Ascending aorta (tissue), 2 donors: ENCODE measurements around the gene SYNRG. TPM values are rescaled to one million over a fixed set of nuclear protein-coding genes. Genes with fewer than 3 reads are reported as not detected.
A peak's percentile ranks its signal among the peaks of the same experiment; 100 is the strongest.
"Not testable (repeated sequence)": the region's sequence is repeated elsewhere in the genome, so short reads cannot be mapped to it uniquely, and the experiment has no call there.

ENCODE experiments used
- DNase-seq, 2 donors: peaks; one replicate each; pipeline ENCODE4 v3.0.0-alpha.2; 2019; ENCODE audit warnings: low spot score in 2 of 2
- H3K27ac ChIP-seq, 2 donors: fragments of 200-600 bp; sonication (generic); one replicate each; pipeline ENCODE4 v1.5.1; 2016 to 2017; ENCODE audit warnings: mild to moderate bottlenecking in 1 of 2
- H3K27me3 ChIP-seq: fragments of 200-600 bp; sonication (generic); one replicate; pipeline ENCODE4 v1.5.1; 2017
- H3K36me3 ChIP-seq, 2 donors: fragments of 200-600 bp; sonication (generic); one replicate each; pipeline ENCODE4 v1.5.1; 2016
- H3K4me1 ChIP-seq, 2 donors: fragments of 200-600 bp; sonication (generic); one replicate each; pipeline ENCODE4 v1.5.1; 2016 to 2017; ENCODE audit warnings: mild to moderate bottlenecking in 1 of 2
- H3K4me3 ChIP-seq, 2 donors: fragments of 200-600 bp; sonication (generic); one replicate each; pipeline ENCODE4 v1.5.1; 2016 to 2017; ENCODE audit warnings: mild to moderate bottlenecking in 1 of 2
- H3K9me3 ChIP-seq, 2 donors: fragments of 200-600 bp; sonication (generic); one replicate each; pipeline ENCODE4 v1.5.1; 2016
- intact Hi-C: fragments of 100-400 bp; cut with DNase I; formaldehyde crosslinking; loops from one replicate; pipeline ENCODE4 v1.15.1; 2023
- total RNA-seq: library from RNA; depleted of rRNA; stranded (reverse); fragments of >200 nt; gene quantifications from one replicate; pipeline ENCODE4 v1.1.0, GENCODE V29; 2016
- TF ChIP-seq, protein P1 (sequence below), 3 experiments: fragments of 200-600 bp in 2 of 3; fragments of 450-650 bp in 1 of 3; sonication (generic) in 2 of 3; IDR thresholded peaks; one replicate each; pipeline ENCODE4 v1.5.1; 2016 to 2019; ENCODE audit warnings: antibody characterized with exemption in 3 of 3, mild to moderate bottlenecking in 1 of 3, moderate library complexity in 1 of 3

Gene SYNRG
- total RNA-seq, 1 donor from 2014 or later, result 47.1 TPM

DNA sequence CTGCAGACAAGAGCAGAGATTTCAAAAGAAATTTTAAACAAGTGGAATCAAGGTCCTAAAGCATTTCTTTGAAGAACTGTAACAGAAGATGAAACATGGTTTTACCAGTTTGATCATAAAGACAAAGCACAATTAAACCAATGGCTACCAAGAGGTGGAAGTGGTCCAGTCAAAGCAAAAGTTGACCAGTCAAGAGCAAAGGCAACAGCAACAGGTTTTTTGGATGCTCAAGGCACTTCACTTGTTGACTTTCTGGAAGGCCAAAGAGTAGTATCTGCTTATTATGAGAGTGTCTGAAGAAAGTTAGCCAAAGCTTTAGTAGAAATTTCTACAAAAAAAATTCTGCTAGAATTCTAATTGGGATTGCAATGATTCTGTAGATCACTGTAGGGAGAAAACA lies 28.7 kb upstream of the SYNRG start:
- no peak overlapping the region for H3K27ac ChIP-seq
- H3K4me1 ChIP-seq, result peaks cover 0 to 2% of the 10 kb centered on the region in 2 donors
- H3K27me3 ChIP-seq, result no peaks in the 10 kb centered on the region
- H3K36me3 ChIP-seq, result peaks cover 9 to 37% of the 10 kb centered on the region in 2 donors
- no peaks in the 10 kb centered on the region for H3K9me3 ChIP-seq
- H3K4me3 ChIP-seq, result no peak overlapping the region
- intact Hi-C loops, result no loop called here
- TF ChIP-seq, protein P1, sequence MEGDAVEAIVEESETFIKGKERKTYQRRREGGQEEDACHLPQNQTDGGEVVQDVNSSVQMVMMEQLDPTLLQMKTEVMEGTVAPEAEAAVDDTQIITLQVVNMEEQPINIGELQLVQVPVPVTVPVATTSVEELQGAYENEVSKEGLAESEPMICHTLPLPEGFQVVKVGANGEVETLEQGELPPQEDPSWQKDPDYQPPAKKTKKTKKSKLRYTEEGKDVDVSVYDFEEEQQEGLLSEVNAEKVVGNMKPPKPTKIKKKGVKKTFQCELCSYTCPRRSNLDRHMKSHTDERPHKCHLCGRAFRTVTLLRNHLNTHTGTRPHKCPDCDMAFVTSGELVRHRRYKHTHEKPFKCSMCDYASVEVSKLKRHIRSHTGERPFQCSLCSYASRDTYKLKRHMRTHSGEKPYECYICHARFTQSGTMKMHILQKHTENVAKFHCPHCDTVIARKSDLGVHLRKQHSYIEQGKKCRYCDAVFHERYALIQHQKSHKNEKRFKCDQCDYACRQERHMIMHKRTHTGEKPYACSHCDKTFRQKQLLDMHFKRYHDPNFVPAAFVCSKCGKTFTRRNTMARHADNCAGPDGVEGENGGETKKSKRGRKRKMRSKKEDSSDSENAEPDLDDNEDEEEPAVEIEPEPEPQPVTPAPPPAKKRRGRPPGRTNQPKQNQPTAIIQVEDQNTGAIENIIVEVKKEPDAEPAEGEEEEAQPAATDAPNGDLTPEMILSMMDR (IDR thresholded peaks at IDR 0.05), result no peak
- no peak for DNase-seq

DNA sequence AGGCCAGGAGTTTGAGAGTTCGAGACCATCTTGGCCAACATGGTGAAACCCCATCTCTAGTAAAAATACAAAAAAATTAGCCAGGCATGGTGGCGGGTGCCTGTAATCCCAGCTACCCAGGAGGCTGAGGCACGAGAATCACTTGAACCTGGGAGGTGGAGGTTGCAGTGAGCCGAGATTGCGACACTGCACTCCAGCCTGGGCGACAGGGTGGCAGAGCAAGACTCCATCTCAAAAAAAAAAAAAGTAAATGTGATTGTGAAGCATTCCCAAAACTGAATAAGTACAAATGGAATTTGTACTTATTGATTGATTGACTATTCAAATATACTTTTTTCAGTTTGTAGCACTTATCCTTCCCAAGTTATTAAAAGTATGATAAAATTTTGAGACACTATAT lies 7.2 kb upstream of the SYNRG start:
- H3K27ac ChIP-seq, H3K4me3 ChIP-seq, H3K9me3 ChIP-seq, H3K4me1 ChIP-seq, intact Hi-C loops, DNase-seq, H3K27me3 ChIP-seq: not testable (repeated sequence)
- peaks cover 42 to 65% of the 10 kb centered on the region in 2 donors for H3K36me3 ChIP-seq

DNA sequence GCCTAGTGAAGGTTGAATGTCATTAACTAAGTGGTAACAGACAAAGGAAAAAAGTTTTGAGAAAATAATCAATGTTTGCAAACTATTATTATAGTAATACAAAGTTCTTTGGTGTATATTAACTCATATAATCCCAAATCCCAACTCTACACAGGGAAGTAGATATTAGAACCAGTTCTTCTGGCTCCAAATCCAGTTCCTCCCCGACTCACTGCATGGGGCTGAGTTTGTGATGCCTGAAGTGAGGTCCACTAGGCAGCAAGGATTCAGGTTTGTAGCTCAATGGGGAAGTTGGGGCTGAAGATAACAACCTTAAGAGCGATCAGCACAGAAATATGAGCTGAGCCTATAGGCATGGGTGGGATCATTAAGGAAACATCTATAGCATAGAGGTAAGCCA lies 5.6 kb upstream of the SYNRG start:
- intact Hi-C loops, result no loop called here
- Histone ChIP-seq H3K4me1 (peaks cover 0 to 2% of the 10 kb centered on the region in 2 donors), H3K4me3 (no peak overlapping the region), H3K27ac (no peak overlapping the region), H3K27me3 (no peaks in the 10 kb centered on the region), H3K36me3 (peaks cover 31 to 49% of the 10 kb centered on the region in 2 donors), H3K9me3 (no peaks in the 10 kb centered on the region)
- TF ChIP-seq, protein P1 (IDR thresholded peaks at IDR 0.05), result no peak
- DNase-seq, result no peak

DNA sequence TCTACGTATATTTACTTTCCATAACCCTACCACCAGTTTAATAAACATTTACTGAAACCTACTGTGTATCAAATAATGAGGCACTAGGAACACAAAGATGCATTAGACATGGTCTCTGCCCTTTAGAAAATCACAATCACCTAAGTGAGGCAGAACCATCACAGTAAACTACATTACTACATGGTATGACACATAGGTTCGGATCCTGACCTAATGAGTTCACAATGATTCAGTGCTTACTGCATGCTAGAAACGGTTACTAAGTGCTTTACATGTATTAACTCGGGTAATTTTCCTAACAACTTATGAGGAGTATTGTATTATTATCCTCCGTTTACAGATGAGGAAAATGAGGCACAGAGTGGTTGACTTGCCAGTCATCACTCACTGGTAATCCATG lies 5.2 kb upstream of the SYNRG start:
- Histone ChIP-seq H3K27ac (no peak overlapping the region), H3K36me3 (peaks cover 27 to 45% of the 10 kb centered on the region in 2 donors), H3K9me3 (no peaks in the 10 kb centered on the region), H3K4me1 (peaks cover 0 to 4% of the 10 kb centered on the region in 2 donors), H3K27me3 (no peaks in the 10 kb centered on the region), H3K4me3 (no peak overlapping the region)
- DNase-seq, result no peak
- TF ChIP-seq, protein P1 (IDR thresholded peaks at IDR 0.05), result no peak
- intact Hi-C loops, result no loop called here

DNA sequence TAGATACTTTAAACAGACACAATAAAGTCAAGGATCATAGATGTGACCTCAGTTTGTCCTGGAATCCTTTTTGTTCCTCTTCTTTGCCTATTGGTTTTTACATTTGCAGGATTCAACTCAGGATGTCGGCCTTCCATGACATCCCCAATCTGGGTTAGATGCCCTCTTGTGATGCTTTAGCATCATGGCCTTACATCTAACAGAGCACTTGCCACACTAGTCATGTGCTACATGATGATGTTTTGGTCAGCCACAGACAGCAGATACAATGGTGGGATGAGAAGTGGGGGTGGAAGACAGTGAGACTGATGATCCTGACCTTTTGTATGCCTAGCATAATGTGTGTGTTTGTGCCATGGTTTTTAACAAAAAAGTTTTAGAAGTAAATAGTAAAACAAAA lies 1.8 kb upstream of the SYNRG start:
- H3K27me3 ChIP-seq, result no peaks in the 10 kb centered on the region
- no peaks in the 10 kb centered on the region for H3K9me3 ChIP-seq
- DNase-seq, result no peak
- no peak overlapping the region for H3K27ac ChIP-seq
- TF ChIP-seq, protein P1 (IDR thresholded peaks at IDR 0.05), result no peak
- peaks cover 0 to 8% of the 10 kb centered on the region in 2 donors for H3K4me1 ChIP-seq
- H3K36me3 ChIP-seq, result peaks cover 5 to 22% of the 10 kb centered on the region in 2 donors
- intact Hi-C loops, result no loop called here
- H3K4me3 ChIP-seq, result no peak overlapping the region

DNA sequence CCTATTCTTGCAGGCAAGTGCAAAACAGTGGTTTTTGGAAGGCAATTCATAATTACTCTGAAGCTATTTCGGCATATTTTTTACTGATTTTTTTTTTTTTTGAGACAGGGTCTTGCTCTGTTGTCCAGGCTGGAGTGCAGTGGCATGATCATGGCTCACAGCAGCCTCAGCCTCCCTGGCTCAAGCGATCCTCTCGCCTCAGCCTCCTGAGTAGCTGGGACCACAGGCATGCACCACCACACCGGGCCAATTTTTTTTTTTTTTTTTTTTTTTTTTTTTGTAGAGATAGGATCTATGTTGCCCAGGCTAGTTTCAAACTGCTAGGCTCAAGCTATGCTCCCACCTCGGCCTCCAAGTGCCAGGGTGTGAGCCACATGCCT lies 813 bp upstream of the SYNRG start:
- peaks cover 3 to 17% of the 10 kb centered on the region in 2 donors for H3K36me3 ChIP-seq
- H3K9me3 ChIP-seq, DNase-seq, intact Hi-C loops, H3K27me3 ChIP-seq, H3K4me1 ChIP-seq: not testable (repeated sequence)
- H3K27ac ChIP-seq, result peak overlapping the region; percentile 82 to 89
- H3K4me3 ChIP-seq, result peak overlapping the region; percentile 69 to 96
